Endothelial cell of hepatic sinusoid (primary cell): ENCODE measurements around the gene EPRS1.
"Not testable (repeated sequence)": the region's sequence is repeated elsewhere in the genome, so short reads cannot be mapped to it uniquely, and the experiment has no call there.

Experiments used
- in situ Hi-C: cut with HindIII; loops from 2 replicates; pipeline ENCODE4 v1.10.0; 2017; ENCODE audit warnings: low sequenced_read_pairs

The EPRS1 gene

DNA sequence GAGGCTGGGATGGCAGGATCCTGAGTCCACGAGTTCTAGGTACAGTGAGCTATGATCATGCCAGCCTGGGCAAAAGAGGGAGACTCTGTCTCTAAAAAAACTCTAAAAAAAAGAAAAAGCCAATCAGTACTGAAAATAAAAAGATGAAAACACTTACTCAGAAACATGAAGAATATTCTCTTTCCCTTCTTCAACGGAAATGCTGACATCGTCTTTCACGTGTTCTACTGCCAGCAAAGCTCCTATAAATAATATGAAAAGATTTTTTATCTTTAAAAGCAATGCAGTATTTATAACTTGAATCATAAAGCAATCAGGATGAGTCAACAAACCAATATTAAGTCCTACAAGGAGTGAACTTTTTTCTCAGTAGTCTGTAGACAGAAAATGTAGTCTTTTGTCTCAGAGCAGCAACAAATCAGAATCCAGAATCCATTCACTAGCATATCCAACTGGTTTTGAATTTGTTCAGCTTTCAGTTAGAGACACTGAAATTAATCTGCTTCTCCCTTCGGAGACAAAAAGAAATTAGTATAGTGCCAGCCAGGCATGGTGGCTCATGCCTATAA lies 6.2 kb downstream of the EPRS1 start:
- in situ Hi-C loops = no loop called here

DNA sequence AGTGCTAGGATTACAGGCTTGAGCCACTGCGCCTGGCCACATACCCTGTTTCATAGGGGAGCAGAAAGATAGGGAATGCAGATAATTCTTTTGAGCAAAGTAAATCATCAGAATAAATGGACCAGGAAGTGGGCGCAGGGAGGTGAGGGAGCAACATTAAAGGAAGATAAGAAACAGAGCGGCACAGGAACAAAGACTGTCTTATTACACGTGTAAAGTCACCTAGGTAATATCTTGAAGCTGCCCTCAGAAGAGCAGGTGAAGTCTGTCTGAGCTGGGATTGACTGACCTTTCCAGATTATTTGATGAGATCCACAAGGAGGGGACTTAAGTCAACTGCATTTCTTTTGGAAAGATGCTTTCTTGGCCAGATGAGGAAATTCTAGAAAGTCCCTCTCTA lies 7.7 kb downstream of the EPRS1 start:
- in situ Hi-C loops = no loop called here

DNA sequence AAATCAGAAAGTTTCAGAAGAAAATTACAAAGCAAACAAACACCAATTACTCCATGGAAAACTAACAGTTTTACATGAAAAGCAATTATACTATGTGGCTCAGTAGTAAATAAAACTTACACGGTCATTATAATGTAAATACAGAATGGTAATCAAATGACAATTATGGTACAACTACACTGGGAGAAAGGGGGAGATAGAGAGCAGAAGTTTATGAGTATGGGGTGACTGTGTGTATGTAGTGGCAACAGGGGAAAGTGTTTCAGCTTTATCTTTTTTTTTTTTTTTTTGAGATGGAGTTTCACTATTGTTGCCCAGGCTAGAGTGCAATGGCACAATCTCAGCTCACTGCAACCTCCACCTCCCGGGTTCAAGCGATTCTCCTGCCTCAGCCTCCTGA lies 8.5 kb downstream of the EPRS1 start:
- in situ Hi-C loops = not testable (repeated sequence)

DNA sequence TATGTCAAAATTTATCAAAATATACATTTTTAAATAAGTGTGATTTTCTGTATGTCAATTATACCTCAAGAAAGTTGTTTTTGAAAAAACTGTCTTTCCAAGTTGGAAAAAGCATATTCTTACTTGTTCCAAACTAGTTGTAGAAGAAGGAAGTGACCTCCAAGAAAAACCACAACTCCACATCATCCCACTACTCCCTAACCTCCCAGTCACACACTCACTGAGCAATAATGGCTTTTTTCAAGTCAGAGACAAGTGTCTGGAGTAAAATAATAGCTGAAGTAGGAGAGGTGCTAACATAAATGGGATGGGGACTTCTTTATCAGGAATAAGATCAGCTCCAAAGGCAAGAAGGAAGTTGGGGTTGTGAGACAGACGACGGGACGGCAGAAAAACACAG lies 13.4 kb downstream of the EPRS1 start:
- in situ Hi-C loops = no loop called here

DNA sequence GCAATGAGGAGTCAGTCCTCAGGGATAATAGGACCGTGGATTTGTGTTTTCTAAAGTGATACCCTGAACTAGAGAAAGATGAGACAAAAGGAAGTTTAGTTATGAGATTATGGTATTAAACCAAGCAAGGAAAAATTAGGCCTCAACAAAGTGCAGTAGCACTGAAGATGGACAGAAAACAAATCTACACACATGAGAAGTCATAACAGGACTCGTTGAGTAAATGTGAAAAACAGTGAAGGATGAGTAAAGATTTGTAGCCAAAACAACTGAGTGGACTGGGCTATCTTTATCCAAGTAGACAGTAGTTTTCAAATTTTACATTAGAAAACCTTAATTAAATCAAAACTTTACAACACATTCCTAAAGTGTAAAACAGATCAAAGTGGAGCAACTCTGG lies 15.0 kb downstream of the EPRS1 start:
- in situ Hi-C loops = no loop called here

DNA sequence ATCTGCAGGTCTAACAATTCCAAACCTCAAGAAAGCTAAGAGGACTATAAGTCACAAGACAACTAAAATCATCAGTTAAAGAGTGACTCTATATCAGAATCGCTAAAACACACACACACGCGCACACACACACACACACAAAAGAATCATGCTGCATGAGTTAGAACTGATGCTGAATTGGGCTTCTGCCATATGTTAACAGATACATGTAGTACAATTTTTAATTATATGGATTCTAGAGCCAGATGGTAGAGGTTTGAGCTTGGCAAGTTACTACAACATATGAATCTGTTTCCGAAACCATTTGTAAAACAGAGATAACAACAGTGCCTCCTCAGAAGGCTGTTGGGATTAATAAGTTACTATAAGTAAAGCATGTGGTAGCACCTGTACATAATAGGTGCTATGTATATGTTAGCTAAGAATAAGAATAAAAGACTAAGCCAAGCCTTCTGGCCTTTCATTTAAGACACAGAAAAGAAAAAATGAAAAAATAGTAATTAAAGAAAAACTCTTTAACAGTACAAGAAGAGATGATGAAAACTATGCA lies 17.9 kb downstream of the EPRS1 start:
- in situ Hi-C loops = no loop called here

DNA sequence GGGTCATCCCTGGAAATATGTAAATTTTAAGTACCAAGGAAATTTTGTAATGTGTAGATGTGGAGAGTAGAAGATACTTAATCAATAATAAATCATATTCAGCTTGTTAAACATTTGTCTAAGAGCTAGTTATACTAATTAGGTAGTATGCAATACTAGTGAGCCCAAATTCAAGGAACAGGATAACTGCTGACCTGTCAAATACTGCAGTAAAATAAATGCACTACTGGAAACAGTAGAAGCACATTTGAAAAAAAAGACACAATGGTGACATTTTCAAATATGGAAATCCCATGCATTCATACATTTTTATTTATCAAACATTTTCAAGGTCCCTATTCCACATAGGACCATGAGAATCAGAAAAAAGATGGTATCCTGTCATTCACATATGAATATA lies 27.2 kb downstream of the EPRS1 start:
- in situ Hi-C loops = no loop called here

DNA sequence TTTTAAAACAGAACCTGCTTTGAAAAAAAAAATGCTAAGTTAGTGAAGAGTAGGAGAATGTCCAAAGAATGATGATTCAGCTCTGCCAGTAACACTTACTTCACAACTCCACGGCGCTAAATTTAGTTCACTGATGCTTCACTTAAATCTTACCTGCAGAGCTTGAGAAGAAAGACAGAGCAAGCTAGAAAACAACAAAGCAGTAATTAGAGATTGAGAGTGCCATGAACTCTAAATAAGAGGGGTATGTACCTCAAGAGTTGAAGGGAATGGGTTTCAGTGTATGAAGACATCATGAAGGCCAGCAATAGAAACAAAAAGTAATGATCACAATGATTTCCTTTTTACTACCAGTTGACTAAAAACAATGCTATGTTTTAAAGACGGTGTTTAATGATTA lies 32.8 kb downstream of the EPRS1 start:
- in situ Hi-C loops = no loop called here

DNA sequence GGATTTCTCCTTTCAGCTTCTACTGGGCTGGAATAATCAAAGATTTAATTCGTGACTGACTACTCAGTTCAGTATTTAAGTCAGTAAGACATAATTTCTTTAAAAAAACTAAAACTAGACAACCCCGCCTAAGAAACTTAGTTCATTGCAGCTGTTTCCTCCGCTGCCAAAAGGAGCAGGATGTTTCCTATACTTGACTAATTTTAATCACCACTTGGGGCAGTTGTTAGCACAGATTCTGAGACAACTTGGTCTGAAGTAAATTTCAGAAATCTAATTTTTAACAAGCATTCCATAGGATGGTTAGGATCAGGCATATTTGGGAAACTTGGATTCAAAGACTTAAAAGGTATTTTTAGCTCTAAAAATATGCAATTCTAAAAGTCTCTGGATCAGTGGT lies 34.0 kb downstream of the EPRS1 start:
- in situ Hi-C loops = no loop called here

DNA sequence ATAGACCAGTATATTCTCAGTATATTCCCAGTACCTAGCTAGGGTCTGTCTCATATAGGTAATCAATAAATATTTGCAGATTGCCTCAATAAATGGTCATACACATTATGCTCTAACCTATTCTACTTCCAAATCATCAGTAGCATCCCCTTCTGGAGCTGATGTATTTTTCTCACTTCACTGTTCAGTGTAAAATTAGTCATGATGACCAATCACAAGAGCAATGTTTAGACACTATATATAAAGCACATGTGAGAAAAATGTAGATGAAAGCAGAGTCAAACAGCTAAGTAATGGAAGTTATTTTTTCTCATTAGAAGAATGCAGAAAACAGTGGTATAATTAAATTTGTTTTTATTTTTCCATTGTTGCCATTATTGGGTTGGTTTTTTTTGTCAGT lies 34.7 kb downstream of the EPRS1 start:
- in situ Hi-C loops = no loop called here

DNA sequence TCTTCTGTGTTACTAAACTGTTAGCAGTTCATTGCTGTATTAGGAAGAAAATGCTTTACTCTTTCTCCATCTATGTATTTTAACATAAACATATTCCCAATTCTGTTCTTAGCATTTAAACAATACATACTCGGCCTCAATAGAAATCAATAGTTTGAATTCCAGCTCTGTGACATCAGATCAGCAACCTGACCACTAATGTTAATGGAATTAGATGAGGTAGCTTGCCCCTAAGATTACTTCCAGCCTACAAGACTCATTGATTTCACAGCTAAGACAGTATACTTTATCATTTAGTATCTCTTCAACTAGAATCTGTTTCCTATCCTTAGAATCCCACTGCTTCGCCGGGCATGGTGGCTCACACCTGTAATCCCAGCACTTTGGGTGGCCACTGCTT lies 38.9 kb downstream of the EPRS1 start:
- in situ Hi-C loops = no loop called here

DNA sequence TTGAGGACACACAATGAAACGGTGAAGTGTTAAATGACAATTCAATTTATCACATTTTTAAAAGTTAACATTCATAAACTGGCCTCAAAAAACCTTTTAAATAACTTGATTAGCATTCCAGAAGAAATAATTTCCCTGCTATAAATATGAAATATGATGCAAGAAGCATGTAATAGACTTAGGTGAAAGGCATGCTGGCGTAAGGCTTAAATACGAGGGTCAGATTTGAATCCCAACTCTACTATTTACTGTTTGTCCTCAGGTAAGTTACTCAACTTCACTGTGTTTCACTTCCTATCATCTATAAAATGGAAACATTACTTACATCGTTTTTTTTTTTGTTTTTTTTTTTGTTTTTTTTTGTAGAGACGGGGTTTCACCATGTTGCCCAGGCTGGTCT lies 40.8 kb downstream of the EPRS1 start:
- in situ Hi-C loops = no loop called here

DNA sequence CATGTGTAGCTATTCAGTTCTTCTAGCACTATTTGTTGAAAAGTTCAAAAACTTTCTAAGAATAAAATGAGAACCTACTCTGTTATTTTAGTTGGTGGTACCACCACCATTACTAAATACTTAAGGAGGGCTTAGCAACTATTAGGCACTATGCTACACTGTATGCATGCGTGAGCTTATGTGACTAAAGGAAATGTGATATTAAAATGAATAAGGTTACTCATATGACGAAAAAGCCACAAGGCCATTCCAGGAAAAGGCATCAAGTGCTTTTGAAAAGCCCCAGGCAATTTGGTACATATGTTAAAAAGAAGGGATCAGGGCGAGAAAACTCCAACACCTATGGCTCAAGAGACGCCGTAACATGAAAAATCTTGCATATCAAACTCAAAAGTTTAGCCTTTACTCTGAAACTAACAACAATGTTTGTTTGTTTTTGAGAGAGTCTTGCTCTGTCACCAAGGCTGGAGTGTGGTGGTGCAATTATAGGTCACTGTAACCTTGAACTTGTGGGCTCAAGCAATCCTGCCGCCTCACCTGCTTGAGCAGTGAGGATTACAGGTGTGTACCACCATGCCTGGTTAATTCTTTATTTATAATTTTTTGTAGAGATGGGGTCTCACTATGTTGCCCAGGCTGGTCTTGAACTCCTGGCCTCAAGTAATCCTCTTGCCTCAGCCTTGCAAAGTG lies 42.5 kb downstream of the EPRS1 start:
- in situ Hi-C loops = no loop called here

DNA sequence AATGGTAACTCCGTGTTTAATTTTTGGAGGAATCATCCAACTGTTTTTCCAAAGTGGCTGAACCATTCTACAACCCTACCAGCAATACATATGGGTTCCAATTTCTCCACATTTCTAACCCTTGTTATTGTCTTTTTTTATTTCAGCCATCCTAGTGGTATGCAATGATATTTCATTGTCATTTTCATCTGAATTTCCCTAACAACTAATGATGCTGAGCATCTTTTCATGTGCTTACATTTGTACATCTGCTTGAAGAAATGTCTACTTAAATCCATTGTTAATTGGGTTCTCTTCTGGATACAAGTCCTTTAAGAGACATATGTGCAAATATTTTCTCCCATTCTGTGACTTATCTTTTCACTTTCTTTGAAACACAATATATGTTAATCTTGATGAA lies 43.3 kb downstream of the EPRS1 start:
- in situ Hi-C loops = no loop called here

DNA sequence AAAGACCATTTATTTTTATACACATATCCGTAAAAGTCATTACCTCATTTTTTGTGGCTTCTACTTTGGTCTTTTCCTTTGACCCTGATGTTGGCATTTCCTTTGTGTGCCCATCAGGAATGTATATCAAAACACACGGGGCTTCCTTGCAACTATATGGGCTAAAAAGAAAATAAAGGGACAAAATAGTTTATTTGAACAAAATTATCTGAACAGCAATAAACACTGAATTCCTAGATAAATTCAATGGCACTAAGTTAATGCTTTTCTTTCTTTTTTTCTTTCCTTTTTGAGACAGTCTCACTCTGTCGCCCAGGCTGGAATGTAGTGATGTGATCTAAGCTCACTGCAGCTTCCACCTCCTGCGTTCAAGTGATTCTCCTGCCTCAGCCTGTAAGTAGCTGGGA lies 45.2 kb downstream of the EPRS1 start:
- in situ Hi-C loops = no loop called here

DNA sequence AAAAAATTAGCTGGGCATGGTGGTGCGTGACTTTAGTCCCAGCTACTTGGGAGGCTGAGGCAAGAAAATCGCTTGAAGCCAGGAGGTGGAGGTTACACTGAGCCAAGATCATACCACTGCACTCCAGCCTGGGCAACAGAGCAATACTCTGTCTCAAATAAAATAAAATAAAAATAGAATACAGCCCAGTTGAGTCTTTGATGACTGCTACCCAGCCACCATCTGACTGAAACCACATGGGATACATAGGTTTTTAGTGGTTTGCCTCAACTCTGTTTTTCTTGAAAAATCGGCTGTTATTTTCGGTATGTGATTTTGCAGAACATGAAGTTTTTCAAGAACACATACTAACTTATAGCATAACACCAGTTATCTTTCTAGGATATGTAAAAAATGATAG lies 46.5 kb downstream of the EPRS1 start:
- in situ Hi-C loops = no loop called here
